Peyer's patch (tissue), 4 donors: ENCODE results near the gene RUNX1.

Experiments
- CTCF ChIP-seq, 6 experiments: fragments of 450-650 bp in 4 of 6; fragments of 200-600 bp in 2 of 6; sonication (generic) in 1 of 6; IDR thresholded peaks; one replicate each; pipeline ENCODE4 v1.5.1; 2017 to 2019; ENCODE audit warnings: antibody characterized with exemption in 6 of 6, mild to moderate bottlenecking in 3 of 6, moderate library complexity in 1 of 6
- POLR2A ChIP-seq, 2 donors: fragments of 450-650 bp; IDR thresholded peaks; one replicate each; pipeline ENCODE4 v1.5.1; 2017; ENCODE audit warnings: antibody characterized with exemption in 2 of 2, mild to moderate bottlenecking in 2 of 2, moderate library complexity in 2 of 2

DNA sequence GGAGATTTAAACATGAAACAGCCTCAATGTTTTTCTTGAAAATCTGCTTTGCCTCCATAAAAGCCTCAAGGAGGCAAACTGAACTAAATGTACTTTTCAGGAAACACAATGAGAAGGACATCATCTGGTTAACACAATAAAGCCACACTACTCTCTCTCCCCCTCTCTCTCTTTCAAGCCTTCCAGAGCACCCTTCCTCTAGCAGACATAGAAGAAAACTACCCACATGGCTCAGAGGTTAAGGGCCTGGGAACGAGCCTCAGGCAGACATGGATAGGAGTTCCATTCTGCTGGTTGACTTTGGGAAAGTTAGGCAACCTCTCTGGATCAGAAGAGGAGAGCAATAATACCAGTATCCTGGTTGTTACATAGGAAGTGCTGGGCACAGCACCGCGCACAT lies 42.9 kb downstream of the RUNX1 start:
- TF ChIP-seq CTCF (IDR thresholded peaks at IDR 0.05): no peak
- TF ChIP-seq POLR2A (IDR thresholded peaks at IDR 0.05): no peak
